Endothelial cell of umbilical vein (primary cell): Measurements from ENCODE around the gene HSH2D. TPM values are rescaled to one million over a fixed set of nuclear protein-coding genes. Genes with fewer than 3 reads are reported as not detected.

Source experiments
- BruUV-seq: library from RNA; stranded (reverse); fragments of 400-500 nt; replicated peaks from 2 replicates; lab custom pipeline; 2021; lab: Mats Ljungman, UMichigan
- CTCF ChIA-PET: fragments of 300-600, 350-600 bp; sonication (Branson Sonifier 250); formaldehyde crosslinking; loops from one replicate; lab custom pipeline; 2021; ENCODE audit warnings: antibody characterized with exemption, inconsistent platforms; lab: Charles Lee
- POLR2A ChIA-PET: fragments of 300-600, 350-600 bp; sonication (Branson Sonifier 250); formaldehyde crosslinking; loops from one replicate; lab custom pipeline; 2021; ENCODE audit warnings: antibody characterized with exemption, inconsistent platforms; lab: Charles Lee
- DNase-seq: peaks from one replicate; pipeline ENCODE4 v3.0.0-alpha.2; 2011; ENCODE audit warnings: low read depth, low spot score
- FAIRE-seq: peaks from 2 replicates; lab custom pipeline; 2011; peaks lifted over from hg19 to GRCh38; lab: Jason Lieb, UNC
- H2AFZ ChIP-seq: 2 replicates; pipeline ENCODE4 v1.6.0; 2012; ENCODE audit warnings: low read depth, low read length, control low read depth, inconsistent platforms
- H3K27ac ChIP-seq: 2 replicates; pipeline ENCODE4 v1.5.1; 2011; ENCODE audit warnings: low read depth, mild to moderate bottlenecking, control low read depth, low read length, moderate library complexity; ENCODE audit not compliant: insufficient read depth
- H3K27me3 ChIP-seq, 2 experiments: 2 replicates each; pipeline versions ENCODE4 v1.6.0 to v1.6.1; 2011; ENCODE audit warnings: low read length in 2 of 2, mixed read lengths in 1 of 2; ENCODE audit not compliant: control insufficient read depth in 2 of 2, insufficient read depth in 2 of 2
- H3K36me3 ChIP-seq, 2 experiments: 2 replicates in 1 of 2; 3 replicates in 1 of 2; pipeline ENCODE4 v1.5.1; 2011; ENCODE audit warnings: low read length in 2 of 2, mild to moderate bottlenecking in 1 of 2, moderate library complexity in 1 of 2; ENCODE audit not compliant: control insufficient read depth in 2 of 2, insufficient read depth in 2 of 2; ENCODE audit errors: extremely low read depth in 1 of 2
- H3K4me1 ChIP-seq: 3 replicates; pipeline ENCODE4 v1.5.1; 2011; ENCODE audit warnings: mild to moderate bottlenecking, low read length; ENCODE audit not compliant: control insufficient read depth, insufficient read depth; ENCODE audit errors: extremely low read depth
- H3K4me2 ChIP-seq: 2 replicates; pipeline ENCODE4 v1.6.1; 2011; ENCODE audit warnings: low read length, control low read depth, mixed read lengths; ENCODE audit not compliant: insufficient read depth
- H3K4me3 ChIP-seq, 3 experiments: fragments of 200-600 bp in 1 of 3; sonication (generic), shearing (Covaris generic) in 1 of 3; replicated peaks in 1 of 3; 2 replicates each; pipeline ENCODE4 v1.5.1; 2011 to 2016; ENCODE audit warnings: control low read depth in 3 of 3, low read length in 3 of 3, mild to moderate bottlenecking in 2 of 3, inconsistent platforms in 1 of 3, low read depth in 1 of 3, moderate library complexity in 1 of 3; ENCODE audit not compliant: insufficient read depth in 1 of 3
- H3K79me2 ChIP-seq: 2 replicates; pipeline ENCODE4 v1.6.0; 2012; ENCODE audit warnings: low read length, inconsistent platforms; ENCODE audit not compliant: control insufficient read depth, insufficient read depth
- H3K9ac ChIP-seq: replicated peaks from 2 replicates; pipeline ENCODE3; 2011; ENCODE audit warnings: low read length, control low read depth; ENCODE audit not compliant: insufficient read depth; ENCODE audit errors: extremely low read depth
- H3K9me1 ChIP-seq: replicated peaks from 3 replicates; pipeline ENCODE4 v1.6.0; 2011; ENCODE audit warnings: mild to moderate bottlenecking, low read length; ENCODE audit not compliant: control insufficient read depth, insufficient read depth; ENCODE audit errors: extremely low read depth
- H3K9me3 ChIP-seq: replicated peaks from 2 replicates; pipeline ENCODE4 v1.5.1; 2012; ENCODE audit warnings: low read length, inconsistent platforms; ENCODE audit not compliant: control insufficient read depth, insufficient read depth
- H4K20me1 ChIP-seq: replicated peaks from 2 replicates; pipeline ENCODE3; 2011; ENCODE audit warnings: mild to moderate bottlenecking, low read length; ENCODE audit not compliant: control insufficient read depth, insufficient read depth; ENCODE audit errors: extremely low read depth
- CTCF ChIP-seq, 2 donors: IDR thresholded peaks; 1 replicate in 1 of 2; 2 replicates in 1 of 2; pipeline ENCODE4 v1.5.1; 2011; ENCODE audit warnings: low read length in 2 of 2, mild to moderate bottlenecking in 2 of 2, moderate library complexity in 2 of 2, control low read depth in 1 of 2, inconsistent platforms in 1 of 2, low read depth in 1 of 2; ENCODE audit not compliant: insufficient read depth in 1 of 2; ENCODE audit errors: extremely low read depth in 1 of 2
- EZH2 ChIP-seq: IDR thresholded peaks from 2 replicates; pipeline ENCODE4 v1.6.1; 2012; ENCODE audit warnings: borderline replicate concordance, low read depth, mild to moderate bottlenecking, moderate library complexity, low read length, inconsistent platforms; ENCODE audit not compliant: severe bottlenecking
- FOS ChIP-seq: IDR thresholded peaks from 2 replicates; pipeline ENCODE4 v1.6.1; 2011; ENCODE audit warnings: mild to moderate bottlenecking, low read length, moderate library complexity, borderline replicate concordance; ENCODE audit not compliant: insufficient read depth
- GATA2 ChIP-seq: IDR thresholded peaks from 2 replicates; pipeline ENCODE4 v1.7.0; 2011; ENCODE audit warnings: low read depth, mild to moderate bottlenecking, moderate library complexity, mixed read lengths, low read length; ENCODE audit not compliant: insufficient read length, insufficient read depth
- JUN ChIP-seq: IDR thresholded peaks from 2 replicates; pipeline ENCODE4 v1.6.1; 2011; ENCODE audit warnings: borderline replicate concordance, low read depth; ENCODE audit not compliant: insufficient read length, insufficient read depth
- MAX ChIP-seq: IDR thresholded peaks from 2 replicates; pipeline ENCODE4 v1.6.1; 2011; ENCODE audit not compliant: insufficient read depth, insufficient read length
- MYC ChIP-seq: IDR thresholded peaks from one replicate; pipeline ENCODE4 v1.6.1; 2011; ENCODE audit warnings: mild to moderate bottlenecking, low read depth, low read length
- POLR2A ChIP-seq: IDR thresholded peaks from 2 replicates; pipeline ENCODE4 v1.6.1; 2012; ENCODE audit warnings: low read depth, mild to moderate bottlenecking, control low read depth, low read length
- POLR2AphosphoS5 ChIP-seq: IDR thresholded peaks from 2 replicates; pipeline ENCODE4 v1.6.1; 2012; ENCODE audit warnings: low read depth, mild to moderate bottlenecking, control low read depth, low read length, moderate library complexity; ENCODE audit not compliant: insufficient read depth
- dilution Hi-C: fragments of 300-500 bp; cut with MboI; formaldehyde crosslinking; loops from one replicate; pipeline ENCODE4 v1.15.0; 2019; ENCODE audit warnings: low sequenced_read_pairs; ENCODE audit not compliant: extremely low pct_ligation_motif_present
- intact Hi-C: fragments of 100-400 bp; cut with micrococcal nuclease; formaldehyde crosslinking; loops from one replicate; pipeline ENCODE4 v1.10.0; 2022
- polyA plus RNA-seq, 4 experiments: library from polyadenylated mRNA; depleted of rRNA in 3 of 4; stranded (reverse) in 3 of 4; unstranded in 1 of 4; fragments of >200 nt; gene quantifications; 2 replicates each; pipeline versions ENCODE4 v1.2.1 to v1.2.3, GENCODE V29; 2011 to 2012; ENCODE audit warnings: missing spikeins in 1 of 4
- total RNA-seq: library from RNA; stranded (reverse); gene quantifications from 2 replicates; pipeline ENCODE4 v1.2.3, GENCODE V29; 2021

The HSH2D gene
- total and polyA plus RNA-seq, 2 donors (not counting 3 experiments of a cell fraction or from before 2014, with no cell fraction given) = not detected

GRCh38 chr19:16111909-16112752 lies 31.4 kb upstream of the HSH2D start:
- peak overlapping the region; percentile 75 for H3K27ac ChIP-seq
- H3K9me1 ChIP-seq = no peaks in the 10 kb centered on the region
- peak overlapping the region; percentile 80 for H3K4me2 ChIP-seq
- H3K27me3 ChIP-seq = no peaks in the 10 kb centered on the region
- peaks cover 12% of the 10 kb centered on the region for H3K4me1 ChIP-seq
- H3K9me3 ChIP-seq = no peaks in the 10 kb centered on the region
- ChIA-PET POLR2A (interaction anchor here (0.6 kb wide), 1 partner anchor 36 kb away, joined by 4 read pairs; the partner anchor contains the start of gene TPM4), CTCF (interaction anchor here (1.2 to 2.1 kb wide), 4 partner anchors 36 to 693 kb away, joined by 3 to 35 read pairs (median 8); partner anchors contain the start of genes AKAP8L and TPM4)
- peak overlapping the region; percentile 93 for H2AFZ ChIP-seq
- DNase-seq = no peak
- H4K20me1 ChIP-seq = no peaks in the 10 kb centered on the region
- dilution Hi-C loops = no loop called here
- peak; percentile 73 for FAIRE-seq
- H3K9ac ChIP-seq = peak overlapping the region; percentile 91
- intact Hi-C loops = loop anchor here (1.0 kb wide), 4 partner anchors 33 to 73 kb away; partner anchors contain the start of gene FAM32A
- peaks cover 44% of the 10 kb centered on the region for H3K79me2 ChIP-seq
- TF ChIP-seq JUN (no peak), POLR2A (peak; percentile 75)
- no TSS peak for BruUV-seq
- H3K36me3 ChIP-seq = no peaks in the 10 kb centered on the region
- H3K4me3 ChIP-seq = peak overlapping the region; percentile 75 to 96 (median 87)

GRCh38 chr19:16112778-16113177 lies 30.7 kb upstream of the HSH2D start:
- Histone ChIP-seq H3K9ac (no peak overlapping the region), H3K27me3 (no peaks in the 10 kb centered on the region), H3K9me3 (no peaks in the 10 kb centered on the region), H3K4me3 (peak overlapping the region in 1 of 3 experiments; percentile 87), H3K4me1 (peaks cover 12% of the 10 kb centered on the region), H3K36me3 (no peaks in the 10 kb centered on the region), H3K27ac (no peak overlapping the region), H4K20me1 (no peaks in the 10 kb centered on the region), H3K4me2 (peak overlapping the region; percentile 80), H3K9me1 (no peaks in the 10 kb centered on the region), H2AFZ (no peak overlapping the region), H3K79me2 (peaks cover 44% of the 10 kb centered on the region)
- ChIA-PET POLR2A (interaction anchor here (0.6 kb wide), 1 partner anchor 37 kb away, joined by 4 read pairs; the partner anchor contains the start of gene TPM4), CTCF (interaction anchor here (1.3 kb wide), 1 partner anchor 71 kb away, joined by 11 read pairs; no protein-coding TSS in a partner anchor)
- FAIRE-seq (no peak), DNase-seq (no peak)
- intact Hi-C loops = no loop called here
- BruUV-seq = TSS peak; percentile 29
- dilution Hi-C loops = no loop called here
- TF ChIP-seq CTCF (IDR thresholded peaks at IDR 0.05; ENCODE audit: extremely low read depth in 1 of 2, insufficient read depth in 1 of 2, low read depth in 1 of 2, low read length in 2 of 2) (no peak), MYC (no peak), MAX (no peak), EZH2 (no peak), GATA2 (no peak), JUN (no peak), POLR2AphosphoS5 (no peak), FOS (no peak), POLR2A (no peak)
